ENCODE results near the gene LGMN.
"Not testable (repeated sequence)": the region's sequence is repeated elsewhere in the genome, so short reads cannot be mapped to it uniquely, and the experiment has no call there.

LGMN gene

GRCh38 chr14:92717571-92718042 lies 30.8 kb downstream of the LGMN start:
- H3K9me3 ChIP-seq (ENCODE audit: control insufficient read depth, low read length), result no peaks in the 10 kb centered on the region
- H3K4me1 ChIP-seq (ENCODE audit: control insufficient read depth, insufficient read depth, low read length), result peaks cover 22% of the 10 kb centered on the region
- no peaks in the 10 kb centered on the region for H3K27me3 ChIP-seq (ENCODE audit: control insufficient read depth, insufficient read depth, low read length)
- H3K9ac ChIP-seq (ENCODE audit: low read length), result no peak overlapping the region
- no peak overlapping the region for H3K4me3 ChIP-seq (ENCODE audit: low read length)
- no peaks in the 10 kb centered on the region for H3K36me3 ChIP-seq (ENCODE audit: control insufficient read depth, insufficient read depth, low read length)

- Histone ChIP-seq H3K4me1 (ENCODE audit: control insufficient read depth, insufficient read depth, low read length) (peaks cover 19% of the 10 kb centered on the region), H3K9ac (ENCODE audit: low read length) (no peak overlapping the region), H3K27me3 (ENCODE audit: control insufficient read depth, insufficient read depth, low read length) (no peaks in the 10 kb centered on the region), H3K36me3 (ENCODE audit: control insufficient read depth, insufficient read depth, low read length) (no peaks in the 10 kb centered on the region), H3K4me3 (ENCODE audit: low read length) (no peak overlapping the region), H3K9me3 (ENCODE audit: control insufficient read depth, low read length) (no peaks in the 10 kb centered on the region)
Measured at GRCh38 chr14:92716131-92716530, 32.3 kb downstream of the LGMN start.

- H3K36me3 ChIP-seq (ENCODE audit: control insufficient read depth, insufficient read depth, low read length); H3K4me3 ChIP-seq (ENCODE audit: low read length); H3K9ac ChIP-seq (ENCODE audit: low read length); H3K4me1 ChIP-seq (ENCODE audit: control insufficient read depth, insufficient read depth, low read length); H3K9me3 ChIP-seq (ENCODE audit: control insufficient read depth, low read length); H3K27me3 ChIP-seq (ENCODE audit: control insufficient read depth, insufficient read depth, low read length): not testable (repeated sequence)
Measured at GRCh38 chr14:92714739-92715307, 33.6 kb downstream of the LGMN start.

GRCh38 chr14:92712654-92713051 lies 35.8 kb downstream of the LGMN start:
- Histone ChIP-seq H3K4me3 (ENCODE audit: low read length) (no peak overlapping the region), H3K36me3 (ENCODE audit: control insufficient read depth, insufficient read depth, low read length) (no peaks in the 10 kb centered on the region)

GRCh38 chr14:92711976-92712653 lies 36.3 kb downstream of the LGMN start:
- Histone ChIP-seq H3K27me3 (ENCODE audit: control insufficient read depth, insufficient read depth, low read length) (no peaks in the 10 kb centered on the region), H3K9me3 (ENCODE audit: control insufficient read depth, low read length) (no peaks in the 10 kb centered on the region), H3K4me1 (ENCODE audit: control insufficient read depth, insufficient read depth, low read length) (no peaks in the 10 kb centered on the region), H3K36me3 (ENCODE audit: control insufficient read depth, insufficient read depth, low read length) (no peaks in the 10 kb centered on the region), H3K9ac (ENCODE audit: low read length) (no peak overlapping the region), H3K4me3 (ENCODE audit: low read length) (no peak overlapping the region)

More at GRCh38 chr14:92712654-92713051, 35.8 kb downstream of the LGMN start:
- Histone ChIP-seq H3K4me1 (ENCODE audit: control insufficient read depth, insufficient read depth, low read length) (no peaks in the 10 kb centered on the region), H3K9ac (ENCODE audit: low read length) (no peak overlapping the region), H3K27me3 (ENCODE audit: control insufficient read depth, insufficient read depth, low read length) (no peaks in the 10 kb centered on the region), H3K9me3 (ENCODE audit: control insufficient read depth, low read length) (no peaks in the 10 kb centered on the region)

- H3K4me3 ChIP-seq (ENCODE audit: low read length), result no peak overlapping the region
- no peaks in the 10 kb centered on the region for H3K27me3 ChIP-seq (ENCODE audit: control insufficient read depth, insufficient read depth, low read length)
- H3K4me1 ChIP-seq (ENCODE audit: control insufficient read depth, insufficient read depth, low read length), result no peaks in the 10 kb centered on the region
- peaks cover 9% of the 10 kb centered on the region for H3K36me3 ChIP-seq (ENCODE audit: control insufficient read depth, insufficient read depth, low read length)
- H3K9me3 ChIP-seq (ENCODE audit: control insufficient read depth, low read length), result no peaks in the 10 kb centered on the region
- H3K9ac ChIP-seq (ENCODE audit: low read length), result no peak overlapping the region
Measured at GRCh38 chr14:92710001-92710341, 38.5 kb downstream of the LGMN start.

GRCh38 chr14:92709340-92710000 lies 39.0 kb downstream of the LGMN start:
- Histone ChIP-seq H3K4me3 (ENCODE audit: low read length) (no peak overlapping the region), H3K36me3 (ENCODE audit: control insufficient read depth, insufficient read depth, low read length) (peaks cover 9% of the 10 kb centered on the region), H3K27me3 (ENCODE audit: control insufficient read depth, insufficient read depth, low read length) (no peaks in the 10 kb centered on the region), H3K9ac (ENCODE audit: low read length) (no peak overlapping the region), H3K4me1 (ENCODE audit: control insufficient read depth, insufficient read depth, low read length) (no peaks in the 10 kb centered on the region), H3K9me3 (ENCODE audit: control insufficient read depth, low read length) (no peaks in the 10 kb centered on the region)

- no peaks in the 10 kb centered on the region for H3K27me3 ChIP-seq (ENCODE audit: control insufficient read depth, insufficient read depth, low read length)
- peaks cover 12% of the 10 kb centered on the region for H3K36me3 ChIP-seq (ENCODE audit: control insufficient read depth, insufficient read depth, low read length)
- H3K4me3 ChIP-seq (ENCODE audit: low read length), result no peak overlapping the region
Measured at GRCh38 chr14:92706386-92706785, 42.0 kb downstream of the LGMN start.

GRCh38 chr14:92704821-92705220 lies 43.6 kb downstream of the LGMN start:
- no peak overlapping the region for H3K4me3 ChIP-seq (ENCODE audit: low read length)
- H3K27me3 ChIP-seq (ENCODE audit: control insufficient read depth, insufficient read depth, low read length), result no peaks in the 10 kb centered on the region
- H3K36me3 ChIP-seq (ENCODE audit: control insufficient read depth, insufficient read depth, low read length), result peaks cover 12% of the 10 kb centered on the region
- H3K9ac ChIP-seq (ENCODE audit: low read length), result no peak overlapping the region
- no peaks in the 10 kb centered on the region for H3K9me3 ChIP-seq (ENCODE audit: control insufficient read depth, low read length)
- H3K4me1 ChIP-seq (ENCODE audit: control insufficient read depth, insufficient read depth, low read length), result no peaks in the 10 kb centered on the region

More at GRCh38 chr14:92706386-92706785, 42.0 kb downstream of the LGMN start:
- Histone ChIP-seq H3K9ac (ENCODE audit: low read length) (no peak overlapping the region), H3K9me3 (ENCODE audit: control insufficient read depth, low read length) (no peaks in the 10 kb centered on the region), H3K4me1 (ENCODE audit: control insufficient read depth, insufficient read depth, low read length) (no peaks in the 10 kb centered on the region)

GRCh38 chr14:92704036-92704804 lies 44.2 kb downstream of the LGMN start:
- Histone ChIP-seq H3K36me3 (ENCODE audit: control insufficient read depth, insufficient read depth, low read length) (peaks cover 12% of the 10 kb centered on the region), H3K9me3 (ENCODE audit: control insufficient read depth, low read length) (no peaks in the 10 kb centered on the region), H3K9ac (ENCODE audit: low read length) (no peak overlapping the region), H3K27me3 (ENCODE audit: control insufficient read depth, insufficient read depth, low read length) (no peaks in the 10 kb centered on the region), H3K4me1 (ENCODE audit: control insufficient read depth, insufficient read depth, low read length) (no peaks in the 10 kb centered on the region), H3K4me3 (ENCODE audit: low read length) (no peak overlapping the region)

GRCh38 chr14:92703516-92703915 lies 44.9 kb downstream of the LGMN start:
- no peaks in the 10 kb centered on the region for H3K9me3 ChIP-seq (ENCODE audit: control insufficient read depth, low read length)
- H3K27me3 ChIP-seq (ENCODE audit: control insufficient read depth, insufficient read depth, low read length), result no peaks in the 10 kb centered on the region
- peaks cover 12% of the 10 kb centered on the region for H3K36me3 ChIP-seq (ENCODE audit: control insufficient read depth, insufficient read depth, low read length)
- H3K4me3 ChIP-seq (ENCODE audit: low read length), result no peak overlapping the region
- no peaks in the 10 kb centered on the region for H3K4me1 ChIP-seq (ENCODE audit: control insufficient read depth, insufficient read depth, low read length)
- H3K9ac ChIP-seq (ENCODE audit: low read length), result no peak overlapping the region

GRCh38 chr14:92702441-92702918 lies 45.9 kb downstream of the LGMN start:
- H3K27me3 ChIP-seq (ENCODE audit: control insufficient read depth, insufficient read depth, low read length), result no peaks in the 10 kb centered on the region
- H3K9ac ChIP-seq (ENCODE audit: low read length), result no peak overlapping the region
- H3K4me1 ChIP-seq (ENCODE audit: control insufficient read depth, insufficient read depth, low read length), result no peaks in the 10 kb centered on the region
- no peak overlapping the region for H3K4me3 ChIP-seq (ENCODE audit: low read length)
- H3K9me3 ChIP-seq (ENCODE audit: control insufficient read depth, low read length), result no peaks in the 10 kb centered on the region
- peaks cover 12% of the 10 kb centered on the region for H3K36me3 ChIP-seq (ENCODE audit: control insufficient read depth, insufficient read depth, low read length)

Measured in mucosa of stomach (tissue), 1 donor.